GM18502 (cell line): ENCODE data around the gene RCAN1.

ENCODE experiments used
- ATAC-seq: cut with Tn5 transposase; IDR thresholded peaks from one replicate; pipeline ENCODE4 v1.9.1; 2021; ENCODE audit warnings: mild to moderate bottlenecking; ENCODE audit not compliant: unreplicated experiment, poor library complexity

RCAN1 gene

GRCh38 chr21:34614628-34615486 lies at the start of gene RCAN1:
TSS of gene RCAN1 (minus strand) at chr21:34615113. CDS start at chr21:34615011, 102 bp downstream.
- peak; percentile 97 for ATAC-seq

- no peak for ATAC-seq
Observed at GRCh38 chr21:34661848-34662247, 46.9 kb upstream of the RCAN1 start.

- no peak for ATAC-seq
Observed at GRCh38 chr21:34653522-34653921, 38.6 kb upstream of the RCAN1 start.

- ATAC-seq, result no peak
Observed at GRCh38 chr21:34651642-34652041, 36.7 kb upstream of the RCAN1 start.

GRCh38 chr21:34650861-34651431 lies 36.0 kb upstream of the RCAN1 start:
- no peak for ATAC-seq

GRCh38 chr21:34649400-34649799 lies 34.5 kb upstream of the RCAN1 start:
- no peak for ATAC-seq

- no peak for ATAC-seq
Observed at GRCh38 chr21:34648739-34649297, 33.9 kb upstream of the RCAN1 start.

- ATAC-seq, result no peak
Observed at GRCh38 chr21:34647555-34647954, 32.6 kb upstream of the RCAN1 start.

- ATAC-seq, result no peak
Observed at GRCh38 chr21:34644825-34645224, 29.9 kb upstream of the RCAN1 start.

- peak; percentile 59 for ATAC-seq
Observed at GRCh38 chr21:34642211-34643075, 27.5 kb upstream of the RCAN1 start.

- ATAC-seq, result no peak
Observed at GRCh38 chr21:34640858-34641257, 25.9 kb upstream of the RCAN1 start.

- ATAC-seq, result peak; percentile 47
Observed at GRCh38 chr21:34639882-34640788, 25.2 kb upstream of the RCAN1 start.

GRCh38 chr21:34639250-34639649 lies 24.3 kb upstream of the RCAN1 start:
- ATAC-seq, result no peak

GRCh38 chr21:34636961-34637360 lies 22.0 kb upstream of the RCAN1 start:
- no peak for ATAC-seq

GRCh38 chr21:34635307-34635706 lies 20.4 kb upstream of the RCAN1 start:
- no peak for ATAC-seq

- ATAC-seq, result no peak
Observed at GRCh38 chr21:34632498-34632897, 17.6 kb upstream of the RCAN1 start.

- ATAC-seq, result no peak
Observed at GRCh38 chr21:34630536-34631143, 15.7 kb upstream of the RCAN1 start.

- no peak for ATAC-seq
Observed at GRCh38 chr21:34626131-34626530, 11.2 kb upstream of the RCAN1 start.

GRCh38 chr21:34625030-34625593 lies 10.2 kb upstream of the RCAN1 start:
- ATAC-seq, result no peak
